Osteocyte (in vitro differentiated cells): ENCODE data around the gene KMO. TPM values are rescaled to one million over a fixed set of nuclear protein-coding genes. Genes with fewer than 3 reads are reported as not detected.

ENCODE experiments used
- DNase-seq: peaks from one replicate; pipeline ENCODE4 v3.0.0; 2021; ENCODE audit warnings: mixed read lengths; ENCODE audit not compliant: unreplicated experiment; ENCODE audit errors: extremely low spot score
- H3K27ac Mint-ChIP-seq: one replicate; pipeline ENCODE4 v1.8.0; 2021; ENCODE audit warnings: mild to moderate bottlenecking, mixed read lengths; ENCODE audit not compliant: unreplicated experiment
- H3K27me3 Mint-ChIP-seq: one replicate; pipeline ENCODE4 v1.8.0; 2021; ENCODE audit warnings: mixed read lengths; ENCODE audit not compliant: unreplicated experiment
- H3K36me3 Mint-ChIP-seq: one replicate; pipeline ENCODE4 v1.8.0; 2021; ENCODE audit warnings: mixed read lengths; ENCODE audit not compliant: unreplicated experiment
- H3K4me1 Mint-ChIP-seq: one replicate; pipeline ENCODE4 v1.8.0; 2021; ENCODE audit warnings: mixed read lengths; ENCODE audit not compliant: unreplicated experiment
- H3K4me3 Mint-ChIP-seq: one replicate; pipeline ENCODE4 v1.8.0; 2021; ENCODE audit warnings: mild to moderate bottlenecking, moderate library complexity, mixed read lengths; ENCODE audit not compliant: unreplicated experiment
- H3K9me3 Mint-ChIP-seq: one replicate; pipeline ENCODE4 v1.8.0; 2021; ENCODE audit warnings: mixed read lengths; ENCODE audit not compliant: unreplicated experiment
- total RNA-seq: library from RNA; stranded (reverse); gene quantifications from 2 replicates; pipeline ENCODE4 v1.2.1, GENCODE V29; 2021
- TF ChIP-seq, protein P1 (sequence below): fragments of 200-600 bp; sonication (generic); IDR thresholded peaks from 2 replicates; pipeline ENCODE4 v1.5.0; 2021; ENCODE audit warnings: antibody characterized with exemption, mild to moderate bottlenecking, moderate library complexity

The KMO gene
- total RNA-seq, 1 donor from 2014 or later: not detected

DNA sequence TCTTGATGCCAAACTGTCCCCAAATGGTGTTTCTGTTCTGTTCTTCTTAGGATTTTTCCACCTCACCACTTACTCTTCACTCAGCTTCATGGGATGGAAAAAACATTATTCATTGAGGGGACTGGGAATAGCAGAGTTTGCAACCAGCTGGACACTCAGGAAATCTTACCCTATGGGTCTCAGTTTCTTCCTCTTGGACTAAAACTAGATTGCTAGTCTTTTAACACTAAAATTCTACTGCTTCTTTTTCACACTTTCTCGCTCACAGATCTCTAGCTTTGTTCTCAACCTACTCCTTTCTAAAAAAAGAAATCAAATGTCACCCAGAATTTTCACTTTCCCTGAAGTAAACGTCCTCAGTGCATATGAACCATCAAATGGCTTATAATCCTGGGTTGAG lies 4.8 kb downstream of the KMO start:
- no peak for DNase-seq
- Mint-ChIP-seq H3K27ac (no peak overlapping the region), H3K4me3 (no peak overlapping the region), H3K9me3 (no peaks in the 10 kb centered on the region), H3K27me3 (peaks cover 49% of the 10 kb centered on the region), H3K36me3 (peaks cover 2% of the 10 kb centered on the region), H3K4me1 (peaks cover 7% of the 10 kb centered on the region)
- TF ChIP-seq, protein P1, sequence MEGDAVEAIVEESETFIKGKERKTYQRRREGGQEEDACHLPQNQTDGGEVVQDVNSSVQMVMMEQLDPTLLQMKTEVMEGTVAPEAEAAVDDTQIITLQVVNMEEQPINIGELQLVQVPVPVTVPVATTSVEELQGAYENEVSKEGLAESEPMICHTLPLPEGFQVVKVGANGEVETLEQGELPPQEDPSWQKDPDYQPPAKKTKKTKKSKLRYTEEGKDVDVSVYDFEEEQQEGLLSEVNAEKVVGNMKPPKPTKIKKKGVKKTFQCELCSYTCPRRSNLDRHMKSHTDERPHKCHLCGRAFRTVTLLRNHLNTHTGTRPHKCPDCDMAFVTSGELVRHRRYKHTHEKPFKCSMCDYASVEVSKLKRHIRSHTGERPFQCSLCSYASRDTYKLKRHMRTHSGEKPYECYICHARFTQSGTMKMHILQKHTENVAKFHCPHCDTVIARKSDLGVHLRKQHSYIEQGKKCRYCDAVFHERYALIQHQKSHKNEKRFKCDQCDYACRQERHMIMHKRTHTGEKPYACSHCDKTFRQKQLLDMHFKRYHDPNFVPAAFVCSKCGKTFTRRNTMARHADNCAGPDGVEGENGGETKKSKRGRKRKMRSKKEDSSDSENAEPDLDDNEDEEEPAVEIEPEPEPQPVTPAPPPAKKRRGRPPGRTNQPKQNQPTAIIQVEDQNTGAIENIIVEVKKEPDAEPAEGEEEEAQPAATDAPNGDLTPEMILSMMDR: no peak

DNA sequence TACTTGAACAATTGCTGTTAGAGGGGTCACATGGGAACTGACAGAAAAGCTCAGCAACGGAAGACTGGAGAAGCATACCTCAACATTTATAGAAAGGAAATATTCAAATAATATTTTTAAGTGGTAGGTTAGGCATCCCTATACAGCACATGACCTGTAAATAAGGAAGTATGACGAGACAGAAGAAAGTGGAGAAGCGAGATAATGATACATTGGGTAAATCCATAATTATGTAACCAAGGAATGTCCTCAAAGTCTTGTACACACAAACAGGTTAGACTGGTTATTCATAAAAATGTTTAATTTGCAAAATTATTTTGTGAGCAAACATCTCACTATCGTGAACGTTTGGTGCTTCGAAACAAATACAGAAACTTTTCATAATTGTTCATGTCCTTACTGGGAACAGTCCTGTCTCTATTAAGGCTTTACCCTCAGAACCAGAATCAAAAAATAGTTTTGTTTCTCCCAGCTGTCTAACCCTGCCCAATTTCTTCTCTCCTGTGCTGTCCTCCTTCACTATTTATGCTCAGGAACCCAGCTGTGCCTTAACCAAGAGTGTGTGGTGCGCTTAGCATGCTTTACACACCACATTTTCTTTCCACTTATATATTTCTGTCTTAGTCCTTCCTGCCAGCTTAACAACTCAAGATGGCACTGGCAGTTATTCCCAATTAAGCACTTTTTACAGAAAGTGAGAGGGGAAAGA lies 10.2 kb downstream of the KMO start:
- peaks cover 2% of the 10 kb centered on the region for H3K36me3 Mint-ChIP-seq
- TF ChIP-seq, protein P1: no peak
- H3K27me3 Mint-ChIP-seq: peaks cover 45% of the 10 kb centered on the region
- H3K4me3 Mint-ChIP-seq: no peak overlapping the region
- no peak for DNase-seq
- no peak overlapping the region for H3K27ac Mint-ChIP-seq
- H3K9me3 Mint-ChIP-seq: no peaks in the 10 kb centered on the region
- H3K4me1 Mint-ChIP-seq: no peaks in the 10 kb centered on the region

DNA sequence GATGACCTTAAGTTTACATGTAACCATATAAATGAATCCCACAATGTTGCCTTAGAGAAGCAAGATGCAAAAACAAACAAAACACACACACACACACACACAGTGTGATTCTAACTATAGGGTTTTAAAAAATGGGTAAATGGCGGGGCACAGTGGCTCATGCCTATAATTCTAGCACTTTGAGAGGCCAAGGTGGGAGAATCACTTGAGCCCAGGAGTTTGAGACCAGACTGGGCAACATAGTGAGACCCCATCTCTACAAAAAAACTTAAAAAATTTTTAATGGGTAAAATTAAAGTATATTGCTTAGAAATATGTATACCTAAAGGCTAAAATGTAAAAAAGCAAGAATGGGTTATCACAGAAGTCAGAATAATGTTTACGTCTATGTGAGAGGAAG lies 15.8 kb downstream of the KMO start:
- no peaks in the 10 kb centered on the region for H3K36me3 Mint-ChIP-seq
- no peaks in the 10 kb centered on the region for H3K4me1 Mint-ChIP-seq
- no peak for DNase-seq

DNA sequence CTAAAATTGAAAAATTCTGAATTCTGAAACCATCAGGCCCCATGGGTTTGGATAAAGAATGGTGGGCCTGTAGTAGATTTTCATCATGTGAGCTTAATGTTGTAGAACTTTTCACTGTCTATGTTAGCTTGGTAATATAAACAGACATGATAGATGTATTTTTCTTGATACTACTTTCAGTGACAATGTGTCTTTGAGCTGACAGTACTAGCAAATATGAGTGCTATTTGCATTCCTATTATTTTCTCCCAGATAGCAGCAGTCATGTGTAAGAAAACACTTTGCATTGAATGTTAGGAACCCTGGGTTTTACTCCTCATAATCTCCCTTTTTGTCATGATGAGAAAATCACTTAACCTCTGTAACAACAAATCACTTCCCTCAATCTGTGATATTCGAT lies 18.1 kb downstream of the KMO start:
- TF ChIP-seq, protein P1: no peak
- no peak overlapping the region for H3K4me3 Mint-ChIP-seq
- H3K27me3 Mint-ChIP-seq: peaks cover 46% of the 10 kb centered on the region
- H3K4me1 Mint-ChIP-seq: no peaks in the 10 kb centered on the region
- H3K9me3 Mint-ChIP-seq: no peaks in the 10 kb centered on the region
- no peaks in the 10 kb centered on the region for H3K36me3 Mint-ChIP-seq
- no peak for DNase-seq
- H3K27ac Mint-ChIP-seq: no peak overlapping the region

More for the DNA sequence above, 15.8 kb downstream of the KMO start:
- peaks cover 57% of the 10 kb centered on the region for H3K27me3 Mint-ChIP-seq
- TF ChIP-seq, protein P1: no peak
- H3K9me3 Mint-ChIP-seq: no peaks in the 10 kb centered on the region
- no peak overlapping the region for H3K27ac Mint-ChIP-seq
- no peak overlapping the region for H3K4me3 Mint-ChIP-seq

DNA sequence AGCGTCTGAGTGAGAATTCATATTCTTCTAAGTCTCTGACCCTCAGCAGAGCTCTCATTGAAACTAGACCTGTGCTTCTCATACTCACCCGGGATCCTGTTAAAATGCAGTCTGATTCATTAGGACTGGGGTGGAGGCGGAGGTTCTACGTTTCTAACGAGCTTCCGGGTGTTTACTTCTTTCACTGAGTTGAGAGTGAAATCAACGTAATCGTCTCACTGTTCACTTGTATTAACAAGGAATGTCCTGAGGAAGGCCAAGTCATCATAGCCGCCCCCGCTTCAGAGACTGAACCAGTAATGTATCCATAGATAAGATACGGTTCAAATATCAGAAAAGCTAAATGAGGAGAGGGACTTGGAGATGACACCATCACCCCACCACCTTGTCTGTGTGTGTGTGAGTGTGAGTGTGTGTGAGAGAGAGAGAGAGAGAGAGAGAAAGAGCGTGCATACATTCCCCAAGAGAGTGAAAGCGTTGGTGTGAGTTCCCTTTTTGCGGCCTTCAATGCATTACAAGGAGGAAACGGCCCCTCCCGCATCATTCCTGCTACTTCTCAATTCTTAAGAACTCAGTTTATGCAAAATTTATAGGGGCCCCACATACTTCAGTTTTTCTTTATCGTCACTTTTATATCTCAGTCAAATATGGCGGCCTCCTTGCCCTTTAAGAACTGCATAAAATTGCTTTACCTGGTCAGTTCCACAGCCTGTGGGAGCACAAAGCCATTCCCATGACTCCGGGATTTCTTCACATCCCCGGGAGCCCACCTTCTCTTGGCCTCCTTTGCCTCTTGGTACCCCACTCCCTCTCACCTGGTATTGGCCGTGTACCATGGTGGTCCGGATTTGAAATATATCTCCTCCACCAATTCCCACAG lies 19.8 kb downstream of the KMO start:
- Mint-ChIP-seq H3K4me3 (no peak overlapping the region), H3K4me1 (no peaks in the 10 kb centered on the region), H3K9me3 (no peaks in the 10 kb centered on the region), H3K36me3 (no peaks in the 10 kb centered on the region), H3K27ac (no peak overlapping the region), H3K27me3 (peaks cover 32% of the 10 kb centered on the region)
- TF ChIP-seq, protein P1: no peak
- DNase-seq: no peak
